GM18526 (cell line): Measurements from ENCODE around the gene MMADHC.

Source experiments
- POLR2A ChIP-seq: IDR thresholded peaks from 3 replicates; pipeline ENCODE4 v1.6.1; 2011; ENCODE audit not compliant: insufficient read length; ENCODE audit errors: extremely low read depth

The MMADHC gene

GRCh38 chr2:149587220-149587949 is at the start of gene MMADHC:
TSS of gene MMADHC (minus strand) at chr2:149587775. CDS start at chr2:149587097, 678 bp downstream.
- TF ChIP-seq POLR2A, result peak; percentile 87

- TF ChIP-seq POLR2A, result no peak
Observed at GRCh38 chr2:149634103-149634502, 46.5 kb upstream of the MMADHC start.

- no peak for TF ChIP-seq POLR2A
Observed at GRCh38 chr2:149630445-149630844, 42.9 kb upstream of the MMADHC start.

GRCh38 chr2:149629026-149629425 is 41.5 kb upstream of the MMADHC start:
- TF ChIP-seq POLR2A, result no peak

- no peak for TF ChIP-seq POLR2A
Observed at GRCh38 chr2:149627111-149627801, 39.7 kb upstream of the MMADHC start.

GRCh38 chr2:149625671-149626070 is 38.1 kb upstream of the MMADHC start:
- no peak for TF ChIP-seq POLR2A

- no peak for TF ChIP-seq POLR2A
Observed at GRCh38 chr2:149625271-149625670, 37.7 kb upstream of the MMADHC start.

GRCh38 chr2:149622343-149622742 is 34.8 kb upstream of the MMADHC start:
- TF ChIP-seq POLR2A, result no peak

GRCh38 chr2:149617476-149617875 is 29.9 kb upstream of the MMADHC start:
- TF ChIP-seq POLR2A, result no peak

GRCh38 chr2:149616681-149617456 is 29.3 kb upstream of the MMADHC start:
- no peak for TF ChIP-seq POLR2A

GRCh38 chr2:149613704-149614103 is 26.1 kb upstream of the MMADHC start:
- TF ChIP-seq POLR2A, result no peak

GRCh38 chr2:149612122-149612521 is 24.5 kb upstream of the MMADHC start:
- no peak for TF ChIP-seq POLR2A

GRCh38 chr2:149611100-149611820 is 23.7 kb upstream of the MMADHC start:
- TF ChIP-seq POLR2A, result no peak

GRCh38 chr2:149606251-149606811 is 18.8 kb upstream of the MMADHC start:
- TF ChIP-seq POLR2A, result no peak

- TF ChIP-seq POLR2A, result no peak
Observed at GRCh38 chr2:149603248-149603647, 15.7 kb upstream of the MMADHC start.
